ENCODE data around the gene FAM199X. TPM values are rescaled to one million over a fixed set of nuclear protein-coding genes. Genes with fewer than 3 reads are reported as not detected.

FAM199X gene
- polyA plus RNA-seq, 1 donor from 2014 or later = 38.2 TPM

DNA sequence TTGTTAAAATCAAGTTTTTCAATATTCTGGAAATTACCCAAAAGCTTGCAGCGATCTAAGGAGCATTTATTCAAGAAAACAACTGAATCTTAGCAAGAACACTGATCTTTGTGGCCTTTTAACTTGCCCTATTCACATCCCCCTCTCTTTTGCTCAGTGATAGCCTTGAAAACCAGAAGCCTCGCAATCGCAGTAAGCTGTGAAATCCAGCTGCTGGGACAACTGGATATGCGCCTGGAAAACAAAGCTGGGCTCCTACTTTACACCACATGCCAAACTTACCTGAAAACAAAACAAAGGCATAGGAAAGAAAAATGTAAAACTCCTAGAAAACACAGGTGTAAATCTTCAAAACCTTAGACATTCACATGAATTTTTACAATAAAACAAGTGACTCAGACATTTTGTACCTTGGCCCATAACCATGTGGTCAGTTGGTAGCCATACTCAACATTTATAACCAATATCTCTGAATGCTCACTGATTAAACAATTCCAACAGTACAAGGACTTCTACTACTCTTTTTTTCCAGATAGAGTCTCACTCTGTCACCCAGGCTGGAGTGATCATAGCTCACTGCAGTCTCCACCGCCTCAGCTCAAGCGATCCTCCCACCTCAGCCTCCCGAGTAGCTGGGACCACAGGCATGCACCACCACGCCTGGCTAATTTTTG lies 25.0 kb upstream of the FAM199X start:
- Histone ChIP-seq H3K4me3 (ENCODE audit: low read length) (no peak overlapping the region), H3K79me2 (replicated peaks; ENCODE audit: insufficient read depth, low read length) (no peaks in the 10 kb centered on the region), H3K27me3 (ENCODE audit: insufficient read depth, low read depth, low read length) (no peaks in the 10 kb centered on the region), H3K4me2 (ENCODE audit: low read length) (no peak overlapping the region), H3F3A (ENCODE audit: insufficient read depth, low read length, poor library complexity, severe bottlenecking) (no peaks in the 10 kb centered on the region), H3K9ac (ENCODE audit: low read length) (no peak overlapping the region), H2AFZ (ENCODE audit: low read depth, low read length) (no peak overlapping the region), H3K9me2 (ENCODE audit: insufficient read depth, low read length) (no peaks in the 10 kb centered on the region), H3K36me3 (ENCODE audit: insufficient read depth, low read length) (no peaks in the 10 kb centered on the region), H4K20me1 (ENCODE audit: insufficient read depth) (no peaks in the 10 kb centered on the region), H3K27ac (ENCODE audit: low read length) (no peak overlapping the region), H3K9me3 (ENCODE audit: low read length) (no peaks in the 10 kb centered on the region)
- no peak for TF ChIP-seq POLR2AphosphoS5 (IDR thresholded peaks at IDR 0.05)
- TF ChIP-seq, protein P1, sequence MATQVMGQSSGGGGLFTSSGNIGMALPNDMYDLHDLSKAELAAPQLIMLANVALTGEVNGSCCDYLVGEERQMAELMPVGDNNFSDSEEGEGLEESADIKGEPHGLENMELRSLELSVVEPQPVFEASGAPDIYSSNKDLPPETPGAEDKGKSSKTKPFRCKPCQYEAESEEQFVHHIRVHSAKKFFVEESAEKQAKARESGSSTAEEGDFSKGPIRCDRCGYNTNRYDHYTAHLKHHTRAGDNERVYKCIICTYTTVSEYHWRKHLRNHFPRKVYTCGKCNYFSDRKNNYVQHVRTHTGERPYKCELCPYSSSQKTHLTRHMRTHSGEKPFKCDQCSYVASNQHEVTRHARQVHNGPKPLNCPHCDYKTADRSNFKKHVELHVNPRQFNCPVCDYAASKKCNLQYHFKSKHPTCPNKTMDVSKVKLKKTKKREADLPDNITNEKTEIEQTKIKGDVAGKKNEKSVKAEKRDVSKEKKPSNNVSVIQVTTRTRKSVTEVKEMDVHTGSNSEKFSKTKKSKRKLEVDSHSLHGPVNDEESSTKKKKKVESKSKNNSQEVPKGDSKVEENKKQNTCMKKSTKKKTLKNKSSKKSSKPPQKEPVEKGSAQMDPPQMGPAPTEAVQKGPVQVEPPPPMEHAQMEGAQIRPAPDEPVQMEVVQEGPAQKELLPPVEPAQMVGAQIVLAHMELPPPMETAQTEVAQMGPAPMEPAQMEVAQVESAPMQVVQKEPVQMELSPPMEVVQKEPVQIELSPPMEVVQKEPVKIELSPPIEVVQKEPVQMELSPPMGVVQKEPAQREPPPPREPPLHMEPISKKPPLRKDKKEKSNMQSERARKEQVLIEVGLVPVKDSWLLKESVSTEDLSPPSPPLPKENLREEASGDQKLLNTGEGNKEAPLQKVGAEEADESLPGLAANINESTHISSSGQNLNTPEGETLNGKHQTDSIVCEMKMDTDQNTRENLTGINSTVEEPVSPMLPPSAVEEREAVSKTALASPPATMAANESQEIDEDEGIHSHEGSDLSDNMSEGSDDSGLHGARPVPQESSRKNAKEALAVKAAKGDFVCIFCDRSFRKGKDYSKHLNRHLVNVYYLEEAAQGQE (IDR thresholded peaks at IDR 0.05; ENCODE audit: borderline replicate concordance) = no peak
- no peak for TF ChIP-seq SMC3 (conservative IDR thresholded peaks at IDR 0.05; ENCODE audit: poor library complexity)
- TF ChIP-seq TAF1 (IDR thresholded peaks at IDR 0.05; ENCODE audit: low read depth) = no peak
- no peak for TF ChIP-seq EZH2 (IDR thresholded peaks at IDR 0.05; ENCODE audit: borderline replicate concordance, insufficient read depth, low read length, poor library complexity, severe bottlenecking)
- TF ChIP-seq, protein P2, sequence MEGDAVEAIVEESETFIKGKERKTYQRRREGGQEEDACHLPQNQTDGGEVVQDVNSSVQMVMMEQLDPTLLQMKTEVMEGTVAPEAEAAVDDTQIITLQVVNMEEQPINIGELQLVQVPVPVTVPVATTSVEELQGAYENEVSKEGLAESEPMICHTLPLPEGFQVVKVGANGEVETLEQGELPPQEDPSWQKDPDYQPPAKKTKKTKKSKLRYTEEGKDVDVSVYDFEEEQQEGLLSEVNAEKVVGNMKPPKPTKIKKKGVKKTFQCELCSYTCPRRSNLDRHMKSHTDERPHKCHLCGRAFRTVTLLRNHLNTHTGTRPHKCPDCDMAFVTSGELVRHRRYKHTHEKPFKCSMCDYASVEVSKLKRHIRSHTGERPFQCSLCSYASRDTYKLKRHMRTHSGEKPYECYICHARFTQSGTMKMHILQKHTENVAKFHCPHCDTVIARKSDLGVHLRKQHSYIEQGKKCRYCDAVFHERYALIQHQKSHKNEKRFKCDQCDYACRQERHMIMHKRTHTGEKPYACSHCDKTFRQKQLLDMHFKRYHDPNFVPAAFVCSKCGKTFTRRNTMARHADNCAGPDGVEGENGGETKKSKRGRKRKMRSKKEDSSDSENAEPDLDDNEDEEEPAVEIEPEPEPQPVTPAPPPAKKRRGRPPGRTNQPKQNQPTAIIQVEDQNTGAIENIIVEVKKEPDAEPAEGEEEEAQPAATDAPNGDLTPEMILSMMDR (IDR thresholded peaks at IDR 0.05; ENCODE audit: poor library complexity, severe bottlenecking) = no peak
- TF ChIP-seq RAD21 (conservative IDR thresholded peaks at IDR 0.05) = no peak
- TF ChIP-seq EP300 (conservative IDR thresholded peaks at IDR 0.05; ENCODE audit: poor library complexity, severe bottlenecking) = no peak
- TF ChIP-seq MXI1 (conservative IDR thresholded peaks at IDR 0.05; ENCODE audit: poor library complexity, severe bottlenecking) = no peak

DNA sequence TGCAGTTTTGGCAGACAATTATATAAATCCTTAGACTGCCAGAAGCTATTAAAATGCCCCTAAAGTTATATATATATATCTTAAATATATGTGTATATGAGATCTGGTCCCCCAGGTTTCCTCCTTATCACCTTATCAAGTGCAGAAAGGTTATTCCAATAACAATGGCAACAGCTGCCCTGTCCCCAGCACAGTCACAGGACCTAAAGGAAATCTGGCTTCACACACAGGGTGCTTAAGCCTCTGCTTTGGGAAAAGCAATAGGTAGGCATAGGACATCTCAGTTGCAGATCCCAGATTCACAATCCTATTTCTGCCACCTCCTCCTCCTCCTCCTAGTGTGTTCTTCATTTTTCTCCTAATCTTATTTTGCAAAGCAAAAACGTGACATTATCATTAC lies 15.2 kb upstream of the FAM199X start:
- Histone ChIP-seq H3K9ac (ENCODE audit: low read length) (no peak overlapping the region), H3K79me2 (replicated peaks; ENCODE audit: insufficient read depth, low read length) (no peaks in the 10 kb centered on the region), H3F3A (ENCODE audit: insufficient read depth, low read length, poor library complexity, severe bottlenecking) (no peaks in the 10 kb centered on the region), H2AFZ (ENCODE audit: low read depth, low read length) (no peak overlapping the region), H3K4me2 (ENCODE audit: low read length) (no peak overlapping the region), H3K4me3 (ENCODE audit: low read length) (no peak overlapping the region), H3K27me3 (ENCODE audit: insufficient read depth, low read depth, low read length) (no peaks in the 10 kb centered on the region), H3K9me2 (ENCODE audit: insufficient read depth, low read length) (no peaks in the 10 kb centered on the region), H4K20me1 (ENCODE audit: insufficient read depth) (no peaks in the 10 kb centered on the region), H3K36me3 (ENCODE audit: insufficient read depth, low read length) (no peaks in the 10 kb centered on the region), H3K9me3 (ENCODE audit: low read length) (no peaks in the 10 kb centered on the region), H3K27ac (ENCODE audit: low read length) (no peak overlapping the region)
- TF ChIP-seq EP300 (conservative IDR thresholded peaks at IDR 0.05; ENCODE audit: poor library complexity, severe bottlenecking) (no peak), MXI1 (conservative IDR thresholded peaks at IDR 0.05; ENCODE audit: poor library complexity, severe bottlenecking) (no peak), EZH2 (IDR thresholded peaks at IDR 0.05; ENCODE audit: borderline replicate concordance, insufficient read depth, low read length, poor library complexity, severe bottlenecking) (no peak), POLR2AphosphoS5 (IDR thresholded peaks at IDR 0.05) (no peak), SMC3 (conservative IDR thresholded peaks at IDR 0.05; ENCODE audit: poor library complexity) (no peak), TAF1 (IDR thresholded peaks at IDR 0.05; ENCODE audit: low read depth) (no peak)
- TF ChIP-seq, protein P1 (IDR thresholded peaks at IDR 0.05; ENCODE audit: borderline replicate concordance) = no peak
- TF ChIP-seq, protein P2 (IDR thresholded peaks at IDR 0.05; ENCODE audit: poor library complexity, severe bottlenecking) = no peak

All from neural cell (in vitro differentiated cells).